HG03196 (cell line): ENCODE data around the gene SRPK2.

Experiments used
- ATAC-seq: cut with Tn5 transposase; IDR thresholded peaks from one replicate; pipeline ENCODE4 v1.9.1; 2021; ENCODE audit not compliant: unreplicated experiment

SRPK2 gene

GRCh38 chr7:105105579-105105978, 283.1 kb downstream of the SRPK2 start:
- no peak for ATAC-seq

DNA sequence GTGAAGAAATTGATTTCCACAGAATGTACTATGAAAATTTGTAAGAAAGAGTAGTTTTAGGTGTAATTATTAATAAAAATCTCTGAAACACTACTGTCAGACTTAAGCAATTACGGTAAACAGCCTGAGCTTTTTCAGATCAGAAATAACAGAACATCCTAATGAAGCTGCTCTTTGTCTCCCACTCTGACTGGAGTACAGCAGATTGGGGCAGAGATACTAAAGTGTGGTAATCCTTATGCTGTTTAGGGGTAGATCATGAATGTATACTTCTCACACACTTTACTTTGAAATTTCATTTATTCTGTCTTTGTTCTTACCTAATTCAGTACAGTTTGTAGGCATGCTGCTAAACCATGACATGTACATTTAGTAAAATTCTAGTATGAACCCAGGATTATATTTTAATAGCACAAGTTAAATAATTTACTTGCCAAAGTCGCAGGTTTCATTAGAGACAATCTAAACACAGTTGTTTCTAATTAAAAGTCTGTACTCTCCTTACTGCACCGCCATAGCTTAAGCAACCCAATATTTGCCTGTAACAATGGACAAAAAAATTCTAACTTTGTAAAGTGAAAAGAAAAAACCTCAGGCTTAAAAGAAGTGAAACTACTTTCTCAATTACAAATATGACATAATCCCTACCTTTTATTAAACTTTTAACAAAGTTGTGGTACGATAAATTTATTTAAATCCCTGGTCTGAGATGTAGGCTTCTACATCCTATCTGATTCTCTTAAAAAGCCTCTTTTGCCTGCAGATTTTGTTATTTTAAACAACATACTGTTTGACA, 286.0 kb downstream of the SRPK2 start:
- ATAC-seq = no peak

DNA sequence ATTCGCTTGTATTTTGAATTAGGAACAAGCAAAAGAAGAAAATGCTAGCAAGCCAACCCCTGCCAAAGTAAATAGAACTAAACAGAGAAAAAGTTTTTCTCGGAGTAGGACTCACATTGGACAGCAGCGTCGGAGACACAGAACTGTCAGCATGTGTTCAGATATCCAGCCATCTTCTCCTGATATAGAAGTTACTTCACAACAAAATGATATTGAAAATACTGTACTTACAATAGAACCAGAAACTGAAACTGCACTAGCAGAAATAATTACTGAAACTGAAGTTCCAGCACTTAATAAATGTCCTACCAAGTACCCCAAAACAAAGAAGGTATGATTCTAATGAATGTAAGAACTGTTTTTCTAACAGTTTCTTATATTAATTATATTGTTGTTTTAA, 286.9 kb downstream of the SRPK2 start:
- ATAC-seq = peak; percentile 52

DNA sequence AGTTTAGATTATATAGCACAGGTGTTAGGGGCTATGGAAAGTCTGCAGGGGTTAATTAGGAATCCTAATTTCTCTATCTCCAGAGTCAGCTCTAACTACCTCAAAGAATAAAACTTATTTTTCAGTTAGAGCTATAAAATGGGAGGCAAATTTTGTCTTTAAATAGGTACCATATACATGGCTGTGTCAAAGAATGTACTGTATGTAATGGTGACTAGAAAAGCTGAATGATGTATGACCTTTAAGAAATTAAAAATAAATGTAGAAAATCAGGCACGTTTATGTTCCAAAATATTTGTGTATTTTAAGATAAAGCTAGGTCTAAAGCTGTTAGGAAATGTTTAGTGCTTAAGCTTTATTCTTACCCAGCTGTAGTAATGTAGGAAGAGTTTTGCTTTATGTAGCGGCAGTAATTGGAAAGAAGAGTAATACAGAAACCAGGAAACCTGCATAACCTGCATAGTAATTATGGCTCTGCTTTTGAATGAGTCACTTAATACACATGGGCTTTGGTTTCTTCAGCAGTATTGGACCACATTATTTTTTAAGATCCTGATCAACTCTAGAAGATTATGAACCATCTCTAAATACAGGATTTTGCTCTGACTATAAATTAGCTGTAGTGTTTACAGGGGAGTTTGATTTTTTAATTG, 289.7 kb downstream of the SRPK2 start:
- peak; percentile 64 for ATAC-seq

- ATAC-seq = no peak
These were observed 291.1 kb downstream of the SRPK2 start for GRCh38 chr7:105097619-105098018.

- no peak for ATAC-seq
These were observed 292.4 kb downstream of the SRPK2 start for GRCh38 chr7:105096306-105096705.

- ATAC-seq = no peak
These were observed 293.8 kb downstream of the SRPK2 start for GRCh38 chr7:105094966-105095365.

DNA sequence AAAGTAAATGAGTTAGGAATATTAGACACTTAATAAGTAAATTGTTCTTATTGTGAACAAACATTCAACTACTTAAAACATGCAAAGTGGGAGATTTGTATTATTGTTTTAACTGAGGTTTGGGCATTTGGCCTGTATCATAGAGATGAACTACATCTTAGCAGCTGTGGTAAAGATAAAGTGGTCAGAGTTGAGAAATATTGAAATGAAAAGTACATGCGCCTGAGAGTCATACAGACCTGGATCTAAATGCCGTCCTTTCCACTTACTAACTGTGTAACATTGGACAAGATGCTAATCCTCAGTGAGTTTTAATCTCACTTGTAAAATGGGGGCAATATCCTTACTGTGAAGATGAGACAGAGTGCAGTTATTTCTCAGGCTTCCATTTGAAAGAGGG, 300.3 kb downstream of the SRPK2 start:
- no peak for ATAC-seq

- no peak for ATAC-seq
These were observed 300.7 kb downstream of the SRPK2 start for GRCh38 chr7:105087981-105088380.

GRCh38 chr7:105086850-105087249, 301.9 kb downstream of the SRPK2 start:
- ATAC-seq = no peak

GRCh38 chr7:105084581-105084980, 304.1 kb downstream of the SRPK2 start:
- no peak for ATAC-seq

DNA sequence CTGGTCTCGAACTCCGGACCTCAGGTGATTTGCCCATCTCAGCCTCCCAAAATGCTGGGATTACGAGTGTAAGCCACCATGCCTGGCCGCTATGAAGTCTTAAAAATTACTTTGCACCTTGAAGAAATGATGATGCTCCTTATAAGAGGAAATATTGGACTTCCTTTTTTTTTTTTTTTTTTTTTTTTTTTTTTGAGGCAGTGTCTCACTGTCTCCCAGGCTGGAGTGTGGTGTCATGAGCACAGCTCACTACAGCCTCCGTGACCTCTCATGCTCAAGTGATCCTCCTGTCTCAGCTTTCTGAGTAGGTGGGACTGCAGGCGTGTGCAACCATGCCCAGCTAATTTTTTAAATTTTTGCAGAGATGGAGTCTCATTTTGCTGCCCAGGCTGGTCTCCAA, 309.4 kb downstream of the SRPK2 start:
- no peak for ATAC-seq

GRCh38 chr7:105073143-105073542, 315.6 kb downstream of the SRPK2 start:
- ATAC-seq = no peak

DNA sequence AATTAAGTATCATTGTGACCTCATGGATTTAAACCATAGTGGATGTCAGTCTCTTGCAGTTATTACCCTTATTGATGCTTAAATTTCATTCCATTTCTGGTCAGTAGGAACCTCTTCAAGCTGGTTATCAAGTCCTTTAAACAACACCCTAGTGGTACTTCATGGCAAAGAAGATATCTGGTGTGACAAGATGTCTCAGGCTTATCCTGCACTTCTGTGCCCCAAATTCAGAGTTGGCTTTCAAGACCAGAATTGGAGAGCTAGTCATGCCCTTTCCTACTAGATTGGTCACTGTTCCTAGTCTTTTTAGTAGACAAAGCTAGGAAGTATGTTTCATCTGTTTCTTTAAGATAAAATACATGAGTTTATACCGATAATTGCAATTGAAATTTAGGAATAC, 319.8 kb downstream of the SRPK2 start:
- ATAC-seq = no peak

- no peak for ATAC-seq
These were observed 321.0 kb downstream of the SRPK2 start for GRCh38 chr7:105067691-105068090.
